Upper lobe of left lung (tissue), 4 donors: ENCODE results near the gene NTN1.

ENCODE experiments used
- CTCF ChIP-seq, 6 experiments: fragments of 450-650 bp in 4 of 6; fragments of 200-600 bp in 2 of 6; sonication (generic) in 2 of 6; IDR thresholded peaks; one replicate each; pipeline ENCODE4 v1.5.1; 2016 to 2019; ENCODE audit warnings: antibody characterized with exemption in 6 of 6
- POLR2AphosphoS5 ChIP-seq, 2 donors: sonication (generic); formaldehyde crosslinking; IDR thresholded peaks; one replicate each; pipeline ENCODE4 v1.5.1; 2017; ENCODE audit warnings: antibody characterized with exemption in 2 of 2

GRCh38 chr17:9095390-9095789 lies 74.1 kb downstream of the NTN1 start:
- no peak for TF ChIP-seq CTCF (IDR thresholded peaks at IDR 0.05)
- no peak for TF ChIP-seq POLR2AphosphoS5 (IDR thresholded peaks at IDR 0.05)
